OCI-LY3 (cell line): ENCODE measurements around the gene OR2T3.
"Not testable (repeated sequence)": the region's sequence is repeated elsewhere in the genome, so short reads cannot be mapped to it uniquely, and the experiment has no call there.

ENCODE experiments used
- CTCF ChIP-seq: fragments of 200-600, 300-600 bp; sonication (generic); IDR thresholded peaks from 2 replicates; pipeline ENCODE4 v1.5.1; 2014; ENCODE audit warnings: antibody characterized with exemption, low read length, low read depth
- EZH2phosphoT487 ChIP-seq: fragments of 200-600 bp; shearing (Covaris generic); IDR thresholded peaks from 2 replicates; pipeline ENCODE4 v1.6.1; 2018; ENCODE audit warnings: antibody characterized with exemption, mixed run types, low read depth

DNA sequence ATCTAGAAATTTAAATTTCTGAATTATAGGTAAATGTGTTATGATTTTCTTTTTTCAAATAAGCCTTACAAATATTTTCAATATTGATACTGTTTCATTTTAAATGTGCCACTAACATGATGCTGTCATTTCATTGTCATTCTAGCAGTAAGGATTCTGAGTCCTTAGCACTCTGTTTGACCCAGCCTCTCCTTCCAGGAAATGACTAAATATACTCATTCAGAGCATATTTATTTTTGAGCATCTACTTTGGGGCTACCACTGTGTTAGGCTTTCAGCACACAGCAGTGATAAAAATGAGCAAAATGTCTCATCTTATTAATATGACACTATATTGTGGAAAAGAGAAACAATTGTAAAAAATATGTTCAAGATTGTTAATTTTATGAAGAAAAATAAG is 37.1 kb downstream of the OR2T3 start:
- TF ChIP-seq CTCF, EZH2phosphoT487: not testable (repeated sequence)
